ENCODE data around the gene CDH13.

The CDH13 gene

GRCh38 chr16:83586461-83587200 lies 959.9 kb downstream of the CDH13 start:
- WGBS, 2 experiments (ENCODE audit: insufficient coverage in 2 of 2), result 78 to 85% methylated on average over 9 of the region's 11 CpGs
- H3K4me3 ChIP-seq (ENCODE audit: extremely low read depth, insufficient read depth, low read length, poor library complexity, severe bottlenecking), result no peak overlapping the region
- H3K27ac ChIP-seq (ENCODE audit: low read depth, low read length, severe bottlenecking), result no peak overlapping the region
- H3K36me3 ChIP-seq (ENCODE audit: control insufficient read depth, insufficient read depth, low read length), result no peaks in the 10 kb centered on the region
- no peaks in the 10 kb centered on the region for H3K4me1 ChIP-seq (ENCODE audit: control insufficient read depth, insufficient read depth, low read length, poor library complexity, severe bottlenecking)
- H3K9me3 ChIP-seq (ENCODE audit: control insufficient read depth, low read length), result no peaks in the 10 kb centered on the region

DNA sequence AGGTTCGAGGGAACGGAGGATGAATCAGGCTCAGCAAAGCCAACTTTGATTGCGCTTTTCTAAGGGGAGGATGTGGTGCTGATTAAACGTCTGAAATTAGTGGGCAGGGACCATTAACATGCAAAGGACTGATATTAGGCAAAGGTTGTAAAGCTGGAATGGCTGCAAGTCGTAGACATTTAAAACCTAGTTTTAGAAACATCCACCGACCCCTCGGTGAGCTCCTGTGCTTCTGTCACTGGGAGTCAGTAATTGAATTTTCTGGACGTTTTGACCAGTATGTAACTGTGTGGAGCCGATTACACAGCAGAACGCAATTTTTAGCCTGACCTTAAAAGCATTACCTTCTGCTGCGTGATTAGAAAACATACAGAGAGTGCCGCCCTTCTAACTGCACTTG lies 960.4 kb downstream of the CDH13 start:
- H3K9me3 ChIP-seq (ENCODE audit: control insufficient read depth, low read length), result no peaks in the 10 kb centered on the region
- no peak overlapping the region for H3K4me3 ChIP-seq (ENCODE audit: extremely low read depth, insufficient read depth, low read length, poor library complexity, severe bottlenecking)
- 92% methylated on average over 8 to 11 of the region's 12 CpGs for WGBS, 2 experiments (ENCODE audit: insufficient coverage in 2 of 2)
- no peaks in the 10 kb centered on the region for H3K36me3 ChIP-seq (ENCODE audit: control insufficient read depth, insufficient read depth, low read length)
- no peaks in the 10 kb centered on the region for H3K4me1 ChIP-seq (ENCODE audit: control insufficient read depth, insufficient read depth, low read length, poor library complexity, severe bottlenecking)
- no peak overlapping the region for H3K27ac ChIP-seq (ENCODE audit: low read depth, low read length, severe bottlenecking)

DNA sequence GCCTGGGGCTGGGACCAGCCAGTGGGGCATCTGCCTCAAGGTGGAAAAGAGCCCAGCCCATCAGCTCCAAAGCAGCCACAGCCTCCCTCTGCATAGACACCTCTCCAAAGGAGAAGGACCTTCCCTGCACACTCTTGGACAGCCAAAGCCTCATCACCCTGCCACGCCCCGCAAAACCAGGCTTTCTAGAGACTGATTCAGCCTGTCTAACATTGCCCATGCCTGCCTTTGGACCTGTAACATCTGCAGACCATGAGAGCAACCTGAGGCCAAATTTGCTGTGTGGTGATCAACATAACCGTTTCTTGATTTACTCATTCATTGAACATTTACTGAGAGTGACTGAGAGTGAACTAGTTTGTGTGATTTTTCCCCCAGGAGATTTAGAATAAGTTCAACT lies 961.3 kb downstream of the CDH13 start:
- no peak overlapping the region for H3K4me3 ChIP-seq (ENCODE audit: extremely low read depth, insufficient read depth, low read length, poor library complexity, severe bottlenecking)
- no peak overlapping the region for H3K27ac ChIP-seq (ENCODE audit: low read depth, low read length, severe bottlenecking)
- no peaks in the 10 kb centered on the region for H3K36me3 ChIP-seq (ENCODE audit: control insufficient read depth, insufficient read depth, low read length)
- no peaks in the 10 kb centered on the region for H3K4me1 ChIP-seq (ENCODE audit: control insufficient read depth, insufficient read depth, low read length, poor library complexity, severe bottlenecking)
- no peaks in the 10 kb centered on the region for H3K9me3 ChIP-seq (ENCODE audit: control insufficient read depth, low read length)
- 90 to 95% methylated on average over 2 to 3 of the region's 3 CpGs for WGBS, 2 experiments (ENCODE audit: insufficient coverage in 2 of 2)

- Histone ChIP-seq H3K36me3 (ENCODE audit: control insufficient read depth, insufficient read depth, low read length) (no peaks in the 10 kb centered on the region), H3K4me1 (ENCODE audit: control insufficient read depth, insufficient read depth, low read length, poor library complexity, severe bottlenecking) (no peaks in the 10 kb centered on the region), H3K4me3 (ENCODE audit: extremely low read depth, insufficient read depth, low read length, poor library complexity, severe bottlenecking) (no peak overlapping the region), H3K9me3 (ENCODE audit: control insufficient read depth, low read length) (no peaks in the 10 kb centered on the region), H3K27ac (ENCODE audit: low read depth, low read length, severe bottlenecking) (no peak overlapping the region)
- 98% methylated on average over 4 to 6 of the region's 6 CpGs for WGBS, 2 experiments (ENCODE audit: insufficient coverage in 2 of 2)
Measured at GRCh38 chr16:83589576-83589975, 962.8 kb downstream of the CDH13 start.

GRCh38 chr16:83592778-83593177 lies 966.0 kb downstream of the CDH13 start:
- no peaks in the 10 kb centered on the region for H3K9me3 ChIP-seq (ENCODE audit: control insufficient read depth, low read length)
- 84 to 97% methylated on average over 3 to 5 of the region's 7 CpGs for WGBS, 2 experiments (ENCODE audit: insufficient coverage in 2 of 2)
- no peaks in the 10 kb centered on the region for H3K36me3 ChIP-seq (ENCODE audit: control insufficient read depth, insufficient read depth, low read length)
- no peaks in the 10 kb centered on the region for H3K4me1 ChIP-seq (ENCODE audit: control insufficient read depth, insufficient read depth, low read length, poor library complexity, severe bottlenecking)
- no peak overlapping the region for H3K27ac ChIP-seq (ENCODE audit: low read depth, low read length, severe bottlenecking)
- no peak overlapping the region for H3K4me3 ChIP-seq (ENCODE audit: extremely low read depth, insufficient read depth, low read length, poor library complexity, severe bottlenecking)

DNA sequence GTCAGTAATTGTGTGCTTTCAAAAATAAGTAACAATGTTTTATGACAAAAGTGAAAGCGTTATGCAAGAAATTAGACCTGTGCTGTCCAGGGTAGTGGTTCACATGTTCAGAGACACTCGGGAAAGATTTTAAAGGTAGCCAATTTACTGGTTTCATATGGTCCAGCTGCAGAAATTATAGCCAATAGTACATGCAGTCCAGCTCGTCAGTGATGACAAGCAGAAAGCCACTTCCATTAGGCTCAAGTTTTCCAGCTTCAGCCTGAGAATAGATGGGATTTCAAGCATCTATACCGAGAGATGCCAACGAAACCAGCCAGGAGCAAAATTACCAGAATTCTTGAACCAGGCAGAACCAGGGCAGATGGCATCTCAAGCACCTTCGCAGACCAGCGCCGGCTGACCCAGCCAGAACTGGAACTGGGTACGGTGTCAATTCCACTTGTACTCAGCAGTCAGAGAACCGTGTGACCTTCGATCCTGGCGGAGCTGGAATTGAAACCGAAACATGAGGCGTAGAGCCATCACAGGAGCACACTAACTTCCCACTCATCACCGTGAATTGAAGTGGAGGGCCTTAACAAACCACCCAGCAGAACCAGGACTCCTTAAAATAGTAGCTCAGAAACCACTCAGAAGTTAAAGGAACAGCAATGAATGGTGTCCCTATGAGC lies 973.2 kb downstream of the CDH13 start:
- Histone ChIP-seq H3K4me3 (ENCODE audit: extremely low read depth, insufficient read depth, low read length, poor library complexity, severe bottlenecking) (no peak overlapping the region), H3K9me3 (ENCODE audit: control insufficient read depth, low read length) (no peaks in the 10 kb centered on the region), H3K4me1 (ENCODE audit: control insufficient read depth, insufficient read depth, low read length, poor library complexity, severe bottlenecking) (no peaks in the 10 kb centered on the region), H3K27ac (ENCODE audit: low read depth, low read length, severe bottlenecking) (no peak overlapping the region), H3K36me3 (ENCODE audit: control insufficient read depth, insufficient read depth, low read length) (no peaks in the 10 kb centered on the region)
- 94 to 97% methylated on average over 15 of the region's 15 CpGs for WGBS, 2 experiments (ENCODE audit: insufficient coverage in 2 of 2)

DNA sequence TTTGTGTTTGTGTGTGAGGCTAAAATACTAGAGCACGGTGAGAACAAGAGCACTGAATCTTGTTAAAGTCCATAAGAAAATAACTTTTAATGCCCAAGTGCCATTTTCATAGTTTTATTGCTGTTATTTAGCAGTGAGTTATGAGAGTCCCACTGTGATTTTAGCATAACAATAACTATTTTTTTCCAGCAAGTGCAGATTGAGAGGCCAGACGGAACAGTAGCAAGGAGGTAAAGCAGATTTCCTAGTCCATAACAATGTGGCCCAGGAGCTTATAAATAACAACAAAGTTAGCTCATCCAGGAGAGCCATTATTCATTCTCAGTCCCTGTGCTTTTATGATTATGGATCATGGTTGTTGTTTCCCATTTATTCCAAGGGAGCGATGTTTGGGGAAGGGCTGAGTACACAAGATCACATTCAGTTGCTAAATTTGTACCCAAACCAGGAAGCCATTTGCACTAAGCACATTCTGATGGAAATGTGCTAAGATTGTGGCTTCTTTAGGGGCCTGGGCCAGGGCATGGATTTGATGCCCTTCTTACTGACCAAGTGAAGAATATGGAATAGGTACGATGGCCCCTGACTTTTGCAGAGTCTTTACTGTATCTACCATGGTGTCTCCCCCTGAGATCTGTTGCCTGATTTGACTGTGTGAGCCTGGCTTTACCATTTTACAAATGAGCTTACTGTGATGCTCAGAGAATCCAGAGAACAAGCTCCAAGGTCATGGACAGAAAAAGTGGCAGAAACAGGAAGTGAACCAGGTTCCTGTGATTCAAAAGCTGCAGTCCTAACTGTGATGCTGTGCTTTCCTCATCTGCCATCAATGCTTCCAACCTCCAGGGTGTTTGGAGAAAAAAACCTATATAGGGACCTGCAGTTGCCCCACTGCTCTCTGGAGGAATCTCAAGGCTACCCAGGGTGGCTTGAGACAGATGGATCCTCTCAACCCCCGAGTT lies 976.3 kb downstream of the CDH13 start:
- Histone ChIP-seq H3K4me3 (ENCODE audit: extremely low read depth, insufficient read depth, low read length, poor library complexity, severe bottlenecking) (no peak overlapping the region), H3K36me3 (ENCODE audit: control insufficient read depth, insufficient read depth, low read length) (no peaks in the 10 kb centered on the region), H3K4me1 (ENCODE audit: control insufficient read depth, insufficient read depth, low read length, poor library complexity, severe bottlenecking) (no peaks in the 10 kb centered on the region), H3K9me3 (ENCODE audit: control insufficient read depth, low read length) (no peaks in the 10 kb centered on the region), H3K27ac (ENCODE audit: low read depth, low read length, severe bottlenecking) (no peak overlapping the region)
- WGBS, 2 experiments (ENCODE audit: insufficient coverage in 2 of 2), result 57 to 89% methylated on average over 1 to 3 of the region's 5 CpGs

- WGBS, 2 experiments (ENCODE audit: insufficient coverage in 2 of 2), result 86 to 88% methylated on average over 2 to 4 of the region's 5 CpGs
- no peak overlapping the region for H3K4me3 ChIP-seq (ENCODE audit: extremely low read depth, insufficient read depth, low read length, poor library complexity, severe bottlenecking)
- H3K27ac ChIP-seq (ENCODE audit: low read depth, low read length, severe bottlenecking), result no peak overlapping the region
Measured at GRCh38 chr16:83603723-83604570, 977.2 kb downstream of the CDH13 start.

DNA sequence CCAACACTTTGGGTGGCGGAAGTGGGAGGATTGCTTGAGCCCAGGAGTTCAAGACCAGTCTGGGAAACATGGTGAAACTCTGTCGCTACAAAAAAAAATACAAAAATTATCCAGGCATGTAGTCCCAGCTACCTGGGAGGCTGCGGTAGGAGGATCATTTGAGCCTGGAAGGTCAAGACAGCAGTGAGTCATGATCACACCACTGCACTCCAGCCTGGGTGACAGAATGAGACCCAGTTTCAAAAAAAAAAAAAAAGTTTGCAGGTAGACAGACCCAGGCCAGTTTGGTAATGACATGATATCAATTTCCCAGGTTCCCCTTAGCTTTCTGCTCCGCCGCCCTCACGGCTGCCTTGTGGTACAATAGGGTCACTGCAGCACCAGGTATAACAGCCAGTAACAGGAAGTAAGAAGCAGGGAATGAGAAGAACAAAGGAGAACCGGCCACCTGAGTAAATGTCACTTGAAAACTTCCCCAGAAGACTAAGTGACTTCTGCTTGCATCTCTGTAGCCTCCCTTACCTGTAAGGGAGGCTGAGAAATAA lies 979.8 kb downstream of the CDH13 start:
- no peaks in the 10 kb centered on the region for H3K9me3 ChIP-seq (ENCODE audit: control insufficient read depth, low read length)
- 85 to 90% methylated on average over 5 to 7 of the region's 7 CpGs for WGBS, 2 experiments (ENCODE audit: insufficient coverage in 2 of 2)

More at GRCh38 chr16:83603723-83604570, 977.2 kb downstream of the CDH13 start:
- Histone ChIP-seq H3K4me1 (ENCODE audit: control insufficient read depth, insufficient read depth, low read length, poor library complexity, severe bottlenecking) (no peaks in the 10 kb centered on the region), H3K9me3 (ENCODE audit: control insufficient read depth, low read length) (no peaks in the 10 kb centered on the region), H3K36me3 (ENCODE audit: control insufficient read depth, insufficient read depth, low read length) (no peaks in the 10 kb centered on the region)

DNA sequence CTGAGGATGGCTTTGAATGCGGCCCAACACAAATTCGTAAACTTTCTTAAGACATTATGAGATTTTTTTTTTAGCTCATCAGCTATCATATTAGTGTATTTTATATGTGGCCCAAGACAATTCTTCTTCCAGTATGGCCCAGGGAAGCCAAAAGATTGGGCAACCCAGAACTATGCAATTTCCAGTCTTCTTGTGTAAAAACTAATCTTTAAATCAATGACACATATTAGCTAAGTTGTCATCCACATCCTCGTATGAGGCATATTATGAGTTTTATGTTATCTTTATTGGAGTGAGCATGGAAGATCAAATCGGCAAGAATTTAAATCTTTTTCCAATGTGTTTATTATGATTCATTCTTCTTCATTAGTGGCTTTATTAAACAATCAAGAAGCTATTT lies 982.4 kb downstream of the CDH13 start:
- Histone ChIP-seq H3K36me3 (ENCODE audit: control insufficient read depth, insufficient read depth, low read length) (no peaks in the 10 kb centered on the region), H3K27ac (ENCODE audit: low read depth, low read length, severe bottlenecking) (no peak overlapping the region), H3K4me3 (ENCODE audit: extremely low read depth, insufficient read depth, low read length, poor library complexity, severe bottlenecking) (no peak overlapping the region), H3K4me1 (ENCODE audit: control insufficient read depth, insufficient read depth, low read length, poor library complexity, severe bottlenecking) (no peaks in the 10 kb centered on the region), H3K9me3 (ENCODE audit: control insufficient read depth, low read length) (no peaks in the 10 kb centered on the region)
- WGBS, 2 experiments (ENCODE audit: insufficient coverage in 2 of 2), result no CpG with 5 or more reads among the region's 4 CpGs

More for the DNA sequence above, 979.8 kb downstream of the CDH13 start:
- H3K36me3 ChIP-seq (ENCODE audit: control insufficient read depth, insufficient read depth, low read length), result no peaks in the 10 kb centered on the region
- no peak overlapping the region for H3K4me3 ChIP-seq (ENCODE audit: extremely low read depth, insufficient read depth, low read length, poor library complexity, severe bottlenecking)
- no peaks in the 10 kb centered on the region for H3K4me1 ChIP-seq (ENCODE audit: control insufficient read depth, insufficient read depth, low read length, poor library complexity, severe bottlenecking)
- H3K27ac ChIP-seq (ENCODE audit: low read depth, low read length, severe bottlenecking), result no peak overlapping the region
